Breast epithelium (tissue), 4 donors: ENCODE results near the gene MAP3K1. TPM values are rescaled to one million over a fixed set of nuclear protein-coding genes. Genes with fewer than 3 reads are reported as not detected.

Experiments used
- DNase-seq, 2 donors: peaks; one replicate each; pipeline ENCODE4 v3.0.0-alpha.2; 2019; ENCODE audit warnings: low spot score in 2 of 2
- H3K27ac ChIP-seq, 2 donors: fragments of 200-600 bp; sonication (generic) in 1 of 2; one replicate each; pipeline ENCODE4 v1.5.1; 2016 to 2019; ENCODE audit warnings: mild to moderate bottlenecking in 1 of 2
- H3K27me3 ChIP-seq, 2 donors: fragments of 200-600 bp; sonication (generic) in 1 of 2; one replicate each; pipeline versions ENCODE4 v1.5.1 to v1.6.0; 2017 to 2019; ENCODE audit warnings: control low read depth in 1 of 2, mild to moderate bottlenecking in 1 of 2
- H3K36me3 ChIP-seq: fragments of 200-600 bp; one replicate; pipeline ENCODE4 v1.5.1; 2019
- H3K4me1 ChIP-seq, 2 donors: fragments of 200-600 bp; sonication (generic); one replicate each; pipeline ENCODE4 v1.5.1; 2016 to 2019; ENCODE audit warnings: control low read depth in 1 of 2
- H3K4me3 ChIP-seq, 3 donors: fragments of 200-600 bp; sonication (generic); 1 replicate in 2 of 3; 2 replicates in 1 of 3; pipeline ENCODE4 v1.5.1; 2016 to 2019; ENCODE audit warnings: mild to moderate bottlenecking in 3 of 3, moderate library complexity in 2 of 3
- H3K9me3 ChIP-seq, 2 donors: fragments of 200-600 bp; sonication (generic) in 1 of 2; one replicate each; pipeline ENCODE4 v1.5.1; 2016 to 2019; ENCODE audit warnings: control low read depth in 1 of 2
- CTCF ChIP-seq, 3 donors: fragments of 450-650 bp; IDR thresholded peaks; one replicate each; pipeline ENCODE4 v1.5.1; 2016 to 2017; ENCODE audit warnings: antibody characterized with exemption in 3 of 3, mild to moderate bottlenecking in 3 of 3, moderate library complexity in 3 of 3
- POLR2A ChIP-seq: fragments of 450-650 bp; IDR thresholded peaks from one replicate; pipeline ENCODE4 v1.6.1; 2016; ENCODE audit warnings: antibody characterized with exemption, mild to moderate bottlenecking, moderate library complexity
- POLR2AphosphoS5 ChIP-seq, 3 donors: sonication (generic); formaldehyde crosslinking; IDR thresholded peaks; one replicate each; pipeline ENCODE4 v1.6.1; 2017; ENCODE audit warnings: antibody characterized with exemption in 3 of 3
- intact Hi-C: fragments of 100-400 bp; cut with DNase I; formaldehyde crosslinking; loops from one replicate; pipeline ENCODE4 v1.15.1; 2023; ENCODE audit warnings: low total_unique reads
- total RNA-seq, 3 donors: library from RNA; depleted of rRNA; stranded (reverse); fragments of >200 nt; gene quantifications; one replicate each; pipeline ENCODE4 v1.1.0, GENCODE V29; 2016

The MAP3K1 gene
- total RNA-seq, 3 donors from 2014 or later = 14.9 to 138 (median 77.7) TPM

GRCh38 chr5:56941981-56942380, 126.6 kb downstream of the MAP3K1 start:
- intact Hi-C loops = no loop called here
- Histone ChIP-seq H3K27me3 (no peaks in the 10 kb centered on the region), H3K36me3 (peaks cover 9% of the 10 kb centered on the region), H3K9me3 (no peaks in the 10 kb centered on the region), H3K27ac (no peak overlapping the region), H3K4me3 (no peak overlapping the region), H3K4me1 (no peaks in the 10 kb centered on the region)
- no peak for DNase-seq
- no peak for TF ChIP-seq POLR2AphosphoS5 (IDR thresholded peaks at IDR 0.05)
- no peak for TF ChIP-seq CTCF (IDR thresholded peaks at IDR 0.05)
- no peak for TF ChIP-seq POLR2A

Other genes starting within 250 kb of the MAP3K1 start
- gene SETD9, start 94.0 kb downstream of the MAP3K1 start, total RNA-seq = 10 to 100 TPM; 13.5 to 21.0 (median 17.3) TPM
- gene MIER3, start 136.6 kb downstream of the MAP3K1 start, total RNA-seq = 10 to 100 TPM; 18.1 to 43.2 (median 33.1) TPM